ENCODE data around the gene GCSH.

- TF ChIP-seq CTCF (IDR thresholded peaks at IDR 0.05): no peak
- TF ChIP-seq POLR2AphosphoS5 (IDR thresholded peaks at IDR 0.05): no peak
Measured at GRCh38 chr16:81137754-81138153, 41.6 kb upstream of the GCSH start.
